ENCODE data around the gene MPRIP.
"Not testable (repeated sequence)": the region's sequence is repeated elsewhere in the genome, so short reads cannot be mapped to it uniquely, and the experiment has no call there.

MPRIP gene, protein sequence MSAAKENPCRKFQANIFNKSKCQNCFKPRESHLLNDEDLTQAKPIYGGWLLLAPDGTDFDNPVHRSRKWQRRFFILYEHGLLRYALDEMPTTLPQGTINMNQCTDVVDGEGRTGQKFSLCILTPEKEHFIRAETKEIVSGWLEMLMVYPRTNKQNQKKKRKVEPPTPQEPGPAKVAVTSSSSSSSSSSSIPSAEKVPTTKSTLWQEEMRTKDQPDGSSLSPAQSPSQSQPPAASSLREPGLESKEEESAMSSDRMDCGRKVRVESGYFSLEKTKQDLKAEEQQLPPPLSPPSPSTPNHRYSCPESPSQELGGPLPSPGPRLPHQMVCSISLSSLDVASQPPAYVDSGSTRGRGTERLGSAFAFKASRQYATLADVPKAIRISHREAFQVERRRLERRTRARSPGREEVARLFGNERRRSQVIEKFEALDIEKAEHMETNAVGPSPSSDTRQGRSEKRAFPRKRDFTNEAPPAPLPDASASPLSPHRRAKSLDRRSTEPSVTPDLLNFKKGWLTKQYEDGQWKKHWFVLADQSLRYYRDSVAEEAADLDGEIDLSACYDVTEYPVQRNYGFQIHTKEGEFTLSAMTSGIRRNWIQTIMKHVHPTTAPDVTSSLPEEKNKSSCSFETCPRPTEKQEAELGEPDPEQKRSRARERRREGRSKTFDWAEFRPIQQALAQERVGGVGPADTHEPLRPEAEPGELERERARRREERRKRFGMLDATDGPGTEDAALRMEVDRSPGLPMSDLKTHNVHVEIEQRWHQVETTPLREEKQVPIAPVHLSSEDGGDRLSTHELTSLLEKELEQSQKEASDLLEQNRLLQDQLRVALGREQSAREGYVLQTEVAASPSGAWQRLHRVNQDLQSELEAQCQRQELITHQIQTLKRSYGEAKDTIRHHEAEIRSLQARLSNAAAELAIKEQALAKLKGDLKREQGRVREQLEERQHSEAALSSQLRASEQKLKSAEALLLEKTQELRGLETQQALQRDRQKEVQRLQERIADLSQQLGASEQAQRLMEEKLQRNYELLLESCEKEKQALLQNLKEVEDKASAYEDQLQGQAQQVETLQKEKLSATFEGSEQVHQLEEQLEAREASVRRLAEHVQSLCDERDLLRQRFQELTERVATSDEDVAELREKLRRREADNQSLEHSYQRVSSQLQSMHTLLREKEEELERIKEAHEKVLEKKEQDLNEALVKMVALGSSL (N-terminal part only)

DNA sequence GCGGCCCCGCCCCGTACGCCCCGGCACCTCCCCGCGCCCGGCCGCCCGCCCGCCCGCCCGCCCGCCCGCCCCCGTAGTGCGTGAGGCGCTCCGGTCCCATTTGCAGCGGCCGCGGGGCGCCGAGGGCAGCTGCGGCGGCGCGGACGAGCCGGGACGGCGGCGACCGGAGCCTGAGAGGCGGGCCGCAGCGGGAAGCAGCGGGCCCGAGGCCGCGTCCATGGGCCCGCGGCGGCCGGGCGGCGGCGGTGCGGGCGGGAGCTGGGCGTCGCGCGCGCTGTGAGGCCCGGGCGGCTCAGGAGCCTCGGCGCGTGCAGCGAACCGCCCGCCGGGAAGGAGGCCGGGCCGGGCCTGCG, at the start of gene MPRIP:
Gene MPRIP, plus strand, starts transcription at position 74 of the 353 bp plus-strand sequence. CDS start 392 bp downstream, outside the sequence.
- DNase-seq, result no peak

DNA sequence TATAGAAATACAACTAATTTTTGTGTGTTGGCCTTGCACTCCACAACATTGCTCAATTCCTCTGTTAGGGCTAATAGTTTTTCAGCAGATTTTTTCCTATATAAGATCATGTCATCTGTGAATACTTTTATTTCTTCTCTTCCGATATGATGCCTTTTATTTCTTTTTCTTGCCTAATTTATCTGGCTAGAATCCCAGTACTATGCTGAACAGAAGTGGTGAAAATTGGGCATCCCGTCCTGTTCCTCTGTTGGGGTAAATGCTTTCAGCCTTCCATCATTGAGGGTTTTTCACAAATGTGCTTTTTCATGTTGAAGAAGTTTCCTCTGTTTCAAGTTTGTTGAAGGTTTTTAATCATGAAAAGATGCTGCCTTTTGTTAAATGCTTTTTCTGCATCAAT, 47.6 kb upstream of the MPRIP start:
- no peak for DNase-seq

DNA sequence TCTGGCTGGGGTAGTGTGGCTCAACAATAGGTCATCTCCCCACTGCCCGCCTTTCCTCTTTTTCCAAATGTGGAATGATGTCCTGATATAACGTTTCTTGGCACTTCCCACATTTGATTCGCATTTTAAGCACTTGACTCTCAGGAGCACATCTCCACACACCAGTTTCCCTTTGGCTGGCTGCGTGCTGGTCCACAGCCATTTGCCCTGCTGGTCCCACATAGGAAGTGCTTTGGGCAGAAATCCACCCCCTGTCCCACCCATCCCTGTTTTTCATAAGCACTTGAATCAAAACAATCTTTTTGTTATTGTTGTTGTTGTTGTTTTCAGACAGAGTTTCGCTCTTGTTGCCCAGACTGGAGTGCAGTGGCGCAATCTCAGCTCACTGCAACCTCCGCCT, 46.3 kb upstream of the MPRIP start:
- no peak for DNase-seq

DNA sequence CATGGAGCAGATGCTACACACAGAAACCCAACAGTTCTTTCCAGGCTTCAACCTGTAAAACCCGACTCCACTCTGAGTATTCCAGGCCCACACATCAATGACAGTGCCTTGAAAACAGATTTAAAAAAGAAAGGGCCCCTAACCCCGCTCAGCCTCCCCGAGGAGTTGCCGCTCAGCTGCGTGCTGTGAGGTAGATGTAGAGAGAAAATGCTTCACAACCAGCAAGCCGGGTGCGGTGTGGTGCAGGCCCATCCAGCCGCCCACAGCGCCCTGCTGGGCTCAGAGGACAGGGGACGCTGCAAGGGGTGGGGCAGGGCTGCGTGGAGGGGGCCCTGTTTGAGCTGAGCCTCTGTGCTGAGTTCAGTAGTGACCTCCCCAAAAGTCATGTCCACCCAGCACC, 45.5 kb upstream of the MPRIP start:
- not testable (repeated sequence) for DNase-seq

DNA sequence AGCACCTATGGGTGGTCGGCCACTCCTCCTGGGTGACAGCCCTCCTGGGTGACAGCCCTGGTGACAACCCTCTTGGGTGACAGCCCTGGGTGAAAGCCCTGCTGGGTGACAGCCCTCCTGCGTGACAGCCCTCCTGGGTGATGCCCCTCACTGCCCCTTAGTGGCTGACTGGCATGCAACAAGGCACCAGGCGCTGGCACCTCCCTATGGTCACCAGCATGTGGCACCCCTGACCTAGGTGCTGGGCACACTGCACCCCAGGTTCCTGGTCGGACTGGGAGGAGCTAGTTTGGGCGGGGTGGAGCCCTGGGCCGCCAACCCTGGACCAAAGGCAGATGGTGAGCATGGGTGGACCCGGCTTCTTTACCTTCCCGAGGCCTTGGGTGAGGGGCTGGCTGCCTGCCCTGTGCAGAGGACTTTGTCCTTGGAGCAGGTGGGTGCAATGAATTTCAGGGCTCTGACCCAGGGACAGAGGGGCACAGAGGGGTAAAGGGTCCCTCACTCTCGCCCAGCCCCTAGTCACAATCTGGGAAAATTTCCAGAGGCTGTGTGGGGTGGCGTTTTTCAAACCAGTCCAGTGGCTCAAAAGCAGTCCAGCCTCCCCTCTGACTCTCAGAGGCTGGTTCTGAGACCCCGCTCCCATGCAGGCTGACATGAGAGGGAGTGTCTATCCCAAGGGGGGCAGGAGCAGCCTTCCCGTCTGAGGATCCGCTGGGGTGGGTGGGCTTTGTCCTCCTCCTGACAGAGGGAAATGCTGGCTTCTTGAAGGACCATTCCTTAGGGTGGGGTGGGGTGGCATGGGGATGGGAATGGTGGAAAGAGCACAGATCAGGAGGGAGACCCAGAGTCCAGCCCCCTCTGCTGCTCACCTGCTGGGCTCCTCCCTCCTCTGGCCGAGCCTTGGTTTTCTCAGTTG, 44.5 kb upstream of the MPRIP start:
- DNase-seq, result no peak

DNA sequence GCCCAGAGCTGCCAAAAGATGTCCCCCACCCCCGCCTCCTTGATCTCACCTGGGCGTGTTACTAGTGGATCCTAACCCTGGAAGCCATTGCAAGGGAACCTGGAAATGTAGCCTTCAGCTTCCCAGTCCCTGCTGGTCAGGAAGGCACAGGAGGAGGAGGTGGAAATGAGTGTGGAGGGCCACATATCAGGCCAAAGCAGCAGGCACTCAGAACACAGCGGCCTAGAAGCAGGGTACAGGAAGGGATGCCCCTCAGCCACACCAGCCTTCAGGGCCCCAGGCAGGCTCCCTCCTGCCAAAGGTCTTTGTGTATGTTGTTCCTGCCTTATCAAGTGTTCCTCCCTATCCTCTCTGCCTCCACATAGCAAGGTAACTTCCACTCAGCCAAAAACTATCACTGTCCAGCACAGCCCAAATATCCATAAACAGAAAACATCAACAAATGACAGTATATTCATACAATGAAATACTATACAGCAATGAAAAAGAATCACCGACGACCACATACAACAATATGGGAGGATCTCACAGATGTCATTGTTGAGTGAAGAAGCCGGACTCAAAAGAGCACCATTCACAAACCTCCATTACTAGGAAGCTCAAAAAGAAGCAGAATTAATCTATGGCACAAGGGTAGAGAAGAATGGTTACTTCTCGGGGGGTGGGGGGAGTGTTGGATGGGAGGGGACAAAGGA, 42.2 kb upstream of the MPRIP start:
- no peak for DNase-seq

DNA sequence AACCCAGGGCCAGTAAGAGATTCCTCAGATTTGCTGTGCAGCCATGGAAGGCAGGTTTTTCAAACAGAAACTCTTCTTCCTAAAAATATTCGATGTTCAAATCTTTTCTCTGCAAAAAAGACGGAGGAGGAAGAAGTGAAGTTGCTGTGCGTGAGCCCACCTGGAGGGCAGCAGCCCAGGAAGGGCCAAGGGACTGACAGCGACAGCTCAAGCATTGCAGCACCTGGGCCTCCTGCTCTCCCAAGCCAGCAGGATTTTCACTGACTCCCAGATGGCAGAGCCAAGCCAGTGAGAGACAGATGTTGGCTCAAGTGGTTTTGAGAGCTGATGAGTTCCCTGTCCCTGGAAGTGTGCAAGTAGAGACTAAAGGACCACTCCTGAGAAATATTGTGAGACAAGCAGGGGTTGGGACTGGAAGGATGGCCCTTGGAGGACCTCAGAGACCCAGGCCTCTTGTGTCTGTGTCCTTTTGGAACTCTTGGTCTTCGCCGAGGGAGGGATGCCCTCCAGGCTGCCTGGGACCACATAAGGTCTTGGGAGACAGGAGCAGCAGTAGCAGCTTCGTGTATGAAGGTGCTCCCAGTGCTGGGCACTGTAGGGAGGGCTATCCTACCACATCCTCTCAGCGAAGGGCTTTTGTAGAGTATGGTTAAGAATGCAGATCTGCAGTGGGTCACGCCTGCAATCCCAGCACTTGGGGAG, 41.0 kb upstream of the MPRIP start:
- DNase-seq, result no peak

DNA sequence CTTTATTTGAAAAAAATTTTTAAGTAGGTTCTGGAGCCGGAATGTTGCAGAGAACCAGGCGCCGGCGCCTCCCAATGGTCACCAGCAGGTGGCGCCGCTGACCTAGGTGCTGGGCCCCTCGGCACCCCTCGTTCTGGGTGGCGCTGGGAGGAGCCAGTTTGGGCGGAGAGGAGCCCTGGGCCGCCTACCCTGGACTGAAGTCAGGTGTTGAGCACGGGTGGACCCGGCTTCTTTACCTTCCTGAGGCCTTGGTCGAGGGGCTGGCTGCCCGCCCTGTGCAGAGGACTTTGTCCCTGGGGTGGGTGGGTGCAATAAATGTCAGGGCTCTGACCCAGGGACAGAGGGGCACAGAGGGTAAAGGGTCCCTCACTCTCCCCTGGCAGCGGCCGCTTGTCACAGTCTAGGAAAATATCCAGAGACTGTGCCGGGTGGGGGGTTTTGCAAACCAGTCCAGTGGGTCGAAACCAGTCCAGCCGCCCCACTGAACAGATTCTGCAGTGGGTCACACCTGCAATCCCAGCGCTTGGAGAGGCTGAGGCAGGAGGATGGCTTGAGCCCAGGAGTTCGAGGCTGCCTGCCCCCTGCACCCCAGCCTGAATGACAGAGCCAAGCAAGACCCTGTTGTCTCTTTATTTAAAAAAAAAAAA, 40.3 kb upstream of the MPRIP start:
- peak; percentile 47 for DNase-seq

DNA sequence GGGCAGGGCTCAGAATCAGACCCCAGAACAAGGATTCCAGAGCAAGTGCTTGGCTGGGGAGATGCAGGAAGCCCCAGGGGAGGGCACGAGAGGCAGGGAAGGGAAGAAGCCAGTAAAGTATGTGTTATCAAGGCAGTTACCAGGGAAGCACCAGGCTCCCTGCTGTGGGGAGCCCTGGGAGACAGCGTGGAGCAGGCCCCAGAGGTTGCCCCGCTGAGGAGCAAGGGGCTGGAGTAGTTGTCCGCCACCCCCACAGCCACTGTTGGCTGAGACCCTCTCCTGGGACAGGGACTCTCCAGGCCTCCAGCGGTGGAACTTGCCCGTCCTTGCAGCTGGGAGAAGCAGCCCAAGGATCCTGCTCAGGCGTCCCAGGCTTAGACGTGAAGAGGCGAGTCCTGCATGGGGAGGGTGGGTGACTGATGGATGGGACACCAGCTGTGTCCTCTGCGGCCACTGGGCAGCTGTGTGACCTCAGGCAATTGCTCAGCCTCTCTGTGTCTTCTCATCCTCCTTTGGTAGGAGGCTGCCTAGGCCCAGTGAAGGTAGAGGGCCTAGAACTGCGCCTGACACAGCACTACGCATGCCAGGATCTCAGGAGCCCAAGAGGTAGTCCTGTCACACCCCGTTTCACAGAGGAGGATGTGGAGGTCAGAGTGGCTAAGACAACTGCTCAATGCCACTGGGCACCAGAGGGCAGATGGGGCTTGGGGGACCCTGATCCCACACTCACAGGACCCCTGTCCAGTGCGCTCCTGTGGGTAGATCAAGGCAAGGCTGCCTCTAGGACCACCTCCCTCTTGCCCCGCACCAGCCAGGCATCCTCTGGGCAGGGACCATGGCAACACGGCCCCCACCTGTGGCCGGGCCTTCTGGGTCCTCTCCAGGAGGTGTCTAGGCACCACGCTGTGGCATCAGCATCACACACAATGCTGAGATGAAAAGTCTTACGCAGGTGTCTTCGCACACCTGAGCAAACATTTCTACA, 39.2 kb upstream of the MPRIP start:
- not testable (repeated sequence) for DNase-seq

DNA sequence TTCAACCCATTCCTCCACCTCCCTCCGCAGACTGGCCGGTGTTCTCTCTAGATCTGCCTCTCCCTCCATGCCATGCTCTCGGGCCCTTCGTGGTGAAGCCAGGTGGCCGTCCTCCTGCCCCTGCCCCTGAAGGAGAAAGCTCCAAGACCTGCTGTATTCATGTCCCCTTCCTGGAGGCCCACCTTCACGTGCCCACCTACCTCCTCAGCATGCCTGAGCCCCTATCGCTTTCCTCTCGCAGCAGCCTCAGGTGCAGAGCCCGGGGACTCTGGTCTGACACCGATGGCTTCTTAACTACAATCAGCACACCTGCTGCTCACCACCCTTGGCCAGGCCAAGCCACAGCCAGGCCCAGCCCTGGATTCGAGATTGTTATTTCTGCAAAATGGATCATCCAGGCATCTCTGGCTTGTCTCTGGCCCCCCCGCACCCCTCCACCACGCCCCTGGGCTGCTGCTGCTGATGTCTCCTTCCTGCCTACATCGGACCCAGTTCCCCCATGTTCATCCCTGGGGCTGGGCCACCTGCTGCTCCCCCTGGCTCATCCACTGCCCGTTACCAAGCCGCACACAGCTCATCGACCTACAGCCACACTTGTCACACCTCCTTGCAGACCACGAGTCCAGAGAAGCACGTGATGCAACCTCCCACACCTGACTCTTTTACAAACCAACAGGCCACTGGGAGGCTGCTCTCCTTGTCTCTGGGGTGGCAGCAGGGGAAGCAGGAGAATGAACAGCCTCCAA, 37.8 kb upstream of the MPRIP start:
- DNase-seq, result no peak

DNA sequence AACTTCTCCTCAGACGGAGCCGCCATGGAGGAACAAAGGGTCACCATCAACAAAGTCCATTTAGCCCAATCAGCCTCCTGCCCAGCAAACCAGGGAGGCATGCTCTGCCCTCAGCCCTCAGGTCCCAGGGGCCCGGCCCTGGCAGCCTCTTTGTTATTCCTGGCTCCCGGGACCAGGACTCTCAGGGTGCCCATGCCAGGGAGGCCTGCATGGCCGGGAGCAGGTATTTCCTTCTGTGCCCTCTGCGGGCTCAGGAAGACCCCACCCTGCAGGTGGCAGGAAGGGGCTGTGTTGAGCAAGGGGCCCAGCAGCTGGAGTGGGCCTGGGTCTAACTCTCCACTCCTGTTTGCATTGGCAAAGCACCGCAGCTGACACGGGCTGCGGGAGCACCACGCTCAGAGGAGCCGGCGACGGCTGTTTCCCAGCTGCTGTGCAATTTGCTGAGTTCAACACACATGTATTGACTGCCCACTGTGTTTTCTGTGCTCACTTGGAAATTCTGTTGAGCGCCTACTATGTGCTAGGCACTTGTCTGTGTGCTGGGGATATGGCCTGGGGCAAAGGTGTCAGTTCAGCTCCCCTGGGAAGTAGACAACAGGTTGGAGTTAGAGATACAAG, 37.2 kb upstream of the MPRIP start:
- DNase-seq, result not testable (repeated sequence)

DNA sequence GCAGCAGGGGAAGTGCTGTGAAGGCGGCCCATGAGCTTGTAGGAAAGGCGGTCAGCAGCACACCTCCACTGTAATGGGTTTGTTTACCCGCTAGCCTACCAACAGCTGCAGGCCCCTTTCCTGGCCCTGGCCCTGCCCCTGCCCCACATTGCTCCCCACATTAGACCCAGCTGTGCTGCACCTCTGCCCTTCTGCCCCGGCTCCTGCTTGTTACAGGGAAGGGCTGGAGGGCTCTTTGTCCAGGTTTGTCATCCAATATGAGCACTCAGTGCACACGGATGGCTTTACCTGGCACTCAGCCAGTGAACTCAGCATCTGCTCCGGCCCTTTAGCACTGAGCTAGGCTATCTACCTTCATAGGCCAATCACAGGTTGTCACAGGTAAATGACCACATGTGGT, 34.4 kb upstream of the MPRIP start:
- not testable (repeated sequence) for DNase-seq

DNA sequence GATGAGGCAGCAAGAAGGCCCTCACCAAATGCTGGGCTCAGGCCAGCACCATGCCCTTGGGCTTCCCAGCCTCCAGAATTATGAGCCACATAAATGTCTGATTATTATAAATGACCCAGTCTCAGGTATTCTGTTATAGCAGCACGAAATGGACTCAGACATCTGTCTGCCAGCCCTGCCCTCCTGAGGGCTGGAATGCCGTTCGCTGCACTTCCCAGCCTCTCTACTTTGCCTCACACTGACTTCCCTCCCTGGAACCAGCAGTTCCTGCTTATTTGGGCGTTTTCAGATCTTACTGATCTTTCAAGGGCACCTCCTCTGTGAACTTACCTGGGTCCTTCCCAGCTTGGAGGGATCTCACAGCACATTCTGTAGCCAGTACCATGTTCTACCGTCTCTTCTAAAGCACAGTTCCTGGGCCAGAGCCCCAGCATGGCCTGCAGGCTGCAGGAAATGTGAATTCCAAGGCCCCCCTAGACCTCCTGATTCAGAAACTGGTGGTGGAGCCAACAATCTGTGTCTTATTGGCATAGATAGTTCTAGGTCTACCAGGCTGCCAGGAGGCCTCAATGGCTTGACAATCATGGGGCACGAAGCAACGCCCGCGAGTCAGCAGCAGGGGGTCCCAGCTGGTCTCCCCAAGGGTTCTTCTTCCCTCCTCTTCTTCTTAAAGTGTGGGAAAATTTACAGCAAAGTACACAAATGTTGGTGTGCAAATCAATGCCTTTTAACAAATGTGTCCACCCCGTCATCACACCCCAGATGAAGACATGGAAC, 33.4 kb upstream of the MPRIP start:
- not testable (repeated sequence) for DNase-seq

DNA sequence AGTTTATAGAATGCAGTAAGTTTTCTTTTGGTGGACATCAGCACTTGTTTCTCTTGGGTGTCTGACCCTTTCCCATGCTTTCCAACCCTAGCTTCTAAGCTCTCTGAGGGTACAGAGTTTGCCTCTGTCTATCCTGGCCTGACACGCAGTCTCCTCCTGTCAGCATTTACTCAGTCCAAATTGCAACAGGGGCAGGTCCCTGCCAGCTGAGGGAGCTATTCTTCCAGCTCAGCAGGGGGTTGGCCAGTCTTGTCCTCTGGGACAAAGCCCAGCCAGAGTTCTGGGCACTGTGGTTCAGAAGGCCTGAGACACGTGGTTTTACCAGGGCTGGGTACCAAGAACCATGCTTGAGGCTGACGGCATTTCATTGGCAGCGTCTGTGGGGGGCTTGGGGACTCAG, 32.3 kb upstream of the MPRIP start:
- not testable (repeated sequence) for DNase-seq

DNA sequence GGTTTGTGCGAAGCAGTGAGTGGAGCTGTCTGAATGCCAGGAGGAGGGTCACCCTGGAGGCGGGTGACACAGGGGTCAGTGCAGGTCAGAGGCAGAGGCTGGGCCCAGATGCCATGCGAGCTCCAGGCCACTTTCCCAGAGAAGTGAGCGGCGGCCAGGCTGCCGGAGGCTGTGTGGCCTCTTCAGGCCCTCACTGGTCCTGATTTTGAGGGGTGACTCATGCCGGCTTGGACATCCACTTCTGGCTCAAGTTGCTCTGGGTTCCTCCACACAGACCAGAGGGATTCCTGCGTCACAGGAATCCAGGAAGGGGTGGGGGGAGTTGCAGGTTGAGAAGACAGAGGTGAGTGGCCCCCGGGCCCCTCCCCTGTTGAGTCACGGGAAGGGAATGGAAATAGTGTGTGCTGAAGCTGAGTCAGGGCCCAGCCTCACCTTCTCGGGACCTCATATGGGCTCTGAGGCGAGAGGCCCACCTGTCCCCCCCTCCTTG, 31.7 kb upstream of the MPRIP start:
- DNase-seq, result not testable (repeated sequence)

DNA sequence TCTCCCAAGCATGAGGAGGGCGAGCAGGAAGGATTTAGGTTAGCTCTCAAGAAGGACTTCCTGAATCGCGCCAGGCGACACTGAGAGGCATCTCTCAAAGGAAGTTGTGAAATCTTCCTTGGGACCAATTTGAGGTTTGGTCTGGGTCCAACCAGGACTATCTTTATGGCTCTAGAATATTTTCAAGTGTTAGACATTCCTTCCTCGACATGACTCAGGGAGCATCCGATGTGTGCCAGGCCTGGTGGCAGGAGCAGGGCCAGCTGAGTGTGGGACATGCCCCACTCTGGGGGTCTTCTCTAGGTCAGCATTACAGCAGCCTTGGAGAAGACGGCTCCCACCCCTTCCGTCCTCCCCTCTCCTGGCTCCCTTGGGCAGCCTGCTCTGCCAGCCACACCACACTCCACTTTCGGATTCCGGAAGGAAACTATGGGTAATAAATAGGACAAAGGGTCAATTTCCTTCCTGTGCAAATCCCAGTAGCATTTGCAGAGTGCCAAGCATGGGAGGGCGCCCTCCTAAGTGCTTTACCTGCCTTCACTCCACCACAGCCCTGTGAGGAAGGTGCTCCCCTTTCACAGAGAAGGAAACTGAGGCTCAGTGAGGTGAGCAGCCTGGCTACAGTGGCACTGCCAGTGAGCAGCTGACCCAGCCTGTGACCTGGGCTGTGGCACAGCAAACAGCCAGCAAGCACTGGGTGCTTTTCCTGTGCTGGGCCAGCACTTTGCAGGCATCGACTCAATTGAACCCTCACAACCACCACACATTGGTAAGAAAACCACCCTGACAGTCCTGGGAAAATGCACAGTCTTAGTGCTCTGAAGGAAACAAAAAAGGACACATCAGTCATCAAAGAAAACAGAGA, 31.0 kb upstream of the MPRIP start:
- peak; percentile 30 for DNase-seq

All from inflammatory macrophage treated with lipopolysaccharide for 4 hours (primary cell).